ENCODE data around the gene CD22.

- TF ChIP-seq CTCF (IDR thresholded peaks at IDR 0.05) = no peak
- TF ChIP-seq EZH2 (IDR thresholded peaks at IDR 0.05; ENCODE audit: borderline replicate concordance, insufficient read depth, low read depth, low read length, poor library complexity, severe bottlenecking) = no peak
Observed at GRCh38 chr19:35348911-35349611, 20.1 kb downstream of the CD22 start.
